PFSK-1 (cell line): ENCODE measurements around the gene CENPP.

Source experiments
- FOXP2 ChIP-seq: optimal IDR thresholded peaks from 2 replicates; pipeline ENCODE3; 2011; ENCODE audit warnings: borderline replicate concordance, control low read depth, inconsistent platforms; ENCODE audit not compliant: insufficient read depth; ENCODE audit errors: extremely low read length, extremely low read depth
- POLR2AphosphoS5 ChIP-seq: IDR thresholded peaks from 2 replicates; pipeline ENCODE4 v1.6.1; 2012; ENCODE audit warnings: low read depth, mild to moderate bottlenecking, control low read depth, low read length, moderate library complexity
- REST ChIP-seq, 2 experiments: IDR thresholded peaks; 2 replicates each; pipeline versions ENCODE4 v1.6.1 to v1.8.0; 2011 to 2012; ENCODE audit warnings: low read depth in 2 of 2, low read length in 2 of 2, control low read depth in 1 of 2, inconsistent platforms in 1 of 2, mild to moderate bottlenecking in 1 of 2, moderate library complexity in 1 of 2; ENCODE audit not compliant: insufficient read depth in 1 of 2
- SIN3A ChIP-seq: IDR thresholded peaks from 2 replicates; pipeline ENCODE4 v1.6.1; 2012; ENCODE audit warnings: mild to moderate bottlenecking, low read length, moderate library complexity, borderline replicate concordance; ENCODE audit not compliant: insufficient read depth
- TAF1 ChIP-seq: IDR thresholded peaks from 2 replicates; pipeline ENCODE4 v1.6.1; 2012; ENCODE audit warnings: low read length, control low read depth, borderline replicate concordance; ENCODE audit not compliant: insufficient read depth

CENPP gene

GRCh38 chr9:92293452-92294296 is 32.1 kb upstream of the CENPP start, which contains the start of gene IARS1:
Gene IARS1 (minus strand): TSS chr9:92293697. CDS start chr9:92289419, 4,278 bp downstream.
- TF ChIP-seq POLR2AphosphoS5, result peak; percentile 84
- TF ChIP-seq SIN3A, result 0 out of 2 replicates have a peak, but pooled peaks have one; percentile 62
- no peak; a peak in 1 of 4 replicates for TF ChIP-seq REST (IDR thresholded peaks at IDR 0.05; ENCODE audit: insufficient read depth in 1 of 2, low read depth in 2 of 2, low read length in 2 of 2)
- peak; percentile 73 for TF ChIP-seq FOXP2
- TF ChIP-seq TAF1, result peak; percentile 88

DNA sequence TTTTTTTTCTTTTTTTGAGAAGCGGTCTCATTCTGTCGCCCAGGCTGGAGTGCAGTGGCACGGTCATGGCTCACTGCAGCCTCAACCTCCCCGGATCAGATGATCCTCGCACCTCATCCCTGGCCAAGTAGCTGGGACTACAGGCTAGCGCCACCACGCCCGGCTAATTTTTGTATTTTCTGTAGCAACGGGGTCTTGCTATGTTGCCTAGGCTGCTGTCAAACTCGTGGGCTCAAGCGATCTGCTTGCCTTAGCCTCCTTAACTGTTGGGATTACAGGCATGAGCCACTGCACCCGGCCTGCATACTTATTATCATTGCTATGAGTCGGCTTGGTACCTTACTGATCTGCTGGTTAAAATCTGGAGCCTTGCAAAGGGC is 31.5 kb upstream of the CENPP start:
- TF ChIP-seq FOXP2 (no peak), TAF1 (0 out of 2 replicates have a peak, but pooled peaks have one; percentile 34)

- no peak for TF ChIP-seq FOXP2
- TF ChIP-seq REST (IDR thresholded peaks at IDR 0.05; ENCODE audit: insufficient read depth in 1 of 2, low read depth in 2 of 2, low read length in 2 of 2), result no peak
- TF ChIP-seq SIN3A, result no peak
- no peak for TF ChIP-seq TAF1
- no peak for TF ChIP-seq POLR2AphosphoS5
Observed at GRCh38 chr9:92295240-92295790, 30.4 kb upstream of the CENPP start.

GRCh38 chr9:92295827-92296258 is 29.9 kb upstream of the CENPP start:
- TF ChIP-seq TAF1 (no peak), SIN3A (no peak), POLR2AphosphoS5 (no peak)

GRCh38 chr9:92297611-92298010 is 28.1 kb upstream of the CENPP start:
- TF ChIP-seq FOXP2 (no peak), TAF1 (no peak), POLR2AphosphoS5 (no peak), SIN3A (no peak), REST (IDR thresholded peaks at IDR 0.05; ENCODE audit: insufficient read depth in 1 of 2, low read depth in 2 of 2, low read length in 2 of 2) (no peak)

- no peak for TF ChIP-seq POLR2AphosphoS5
- no peak for TF ChIP-seq TAF1
- no peak for TF ChIP-seq SIN3A
- TF ChIP-seq REST (IDR thresholded peaks at IDR 0.05; ENCODE audit: insufficient read depth in 1 of 2, low read depth in 2 of 2, low read length in 2 of 2), result no peak
- no peak for TF ChIP-seq FOXP2
Observed at GRCh38 chr9:92298036-92298435, 27.7 kb upstream of the CENPP start.
